LNCAP (cell line): ENCODE results near the gene POMGNT2.

ENCODE experiments used
- CTCF ChIP-seq: fragments of 450-650 bp; IDR thresholded peaks from 2 replicates; pipeline ENCODE4 v1.5.1; 2017; ENCODE audit warnings: mild to moderate bottlenecking

Gene POMGNT2

GRCh38 chr3:43120937-43121336, 15.1 kb upstream of the POMGNT2 start:
- TF ChIP-seq CTCF, result no peak

GRCh38 chr3:43117257-43117656, 11.4 kb upstream of the POMGNT2 start:
- TF ChIP-seq CTCF, result no peak

- TF ChIP-seq CTCF, result no peak
Observed at GRCh38 chr3:43113671-43114070, 7.8 kb upstream of the POMGNT2 start.

- no peak for TF ChIP-seq CTCF
Observed at GRCh38 chr3:43106293-43106628, 382 bp upstream of the POMGNT2 start.

GRCh38 chr3:43104660-43105595, 951 bp downstream of the POMGNT2 start:
- no peak for TF ChIP-seq CTCF

- no peak for TF ChIP-seq CTCF
Observed at GRCh38 chr3:43104039-43104438, 1.8 kb downstream of the POMGNT2 start.

GRCh38 chr3:43102773-43103480, 3.0 kb downstream of the POMGNT2 start:
- no peak for TF ChIP-seq CTCF
